HG03108 (cell line): Measurements from ENCODE around the gene IQCK.

Experiments used
- ATAC-seq: cut with Tn5 transposase; IDR thresholded peaks from one replicate; pipeline ENCODE4 v1.9.1; 2021; ENCODE audit warnings: moderate library complexity; ENCODE audit not compliant: unreplicated experiment

Gene IQCK

DNA sequence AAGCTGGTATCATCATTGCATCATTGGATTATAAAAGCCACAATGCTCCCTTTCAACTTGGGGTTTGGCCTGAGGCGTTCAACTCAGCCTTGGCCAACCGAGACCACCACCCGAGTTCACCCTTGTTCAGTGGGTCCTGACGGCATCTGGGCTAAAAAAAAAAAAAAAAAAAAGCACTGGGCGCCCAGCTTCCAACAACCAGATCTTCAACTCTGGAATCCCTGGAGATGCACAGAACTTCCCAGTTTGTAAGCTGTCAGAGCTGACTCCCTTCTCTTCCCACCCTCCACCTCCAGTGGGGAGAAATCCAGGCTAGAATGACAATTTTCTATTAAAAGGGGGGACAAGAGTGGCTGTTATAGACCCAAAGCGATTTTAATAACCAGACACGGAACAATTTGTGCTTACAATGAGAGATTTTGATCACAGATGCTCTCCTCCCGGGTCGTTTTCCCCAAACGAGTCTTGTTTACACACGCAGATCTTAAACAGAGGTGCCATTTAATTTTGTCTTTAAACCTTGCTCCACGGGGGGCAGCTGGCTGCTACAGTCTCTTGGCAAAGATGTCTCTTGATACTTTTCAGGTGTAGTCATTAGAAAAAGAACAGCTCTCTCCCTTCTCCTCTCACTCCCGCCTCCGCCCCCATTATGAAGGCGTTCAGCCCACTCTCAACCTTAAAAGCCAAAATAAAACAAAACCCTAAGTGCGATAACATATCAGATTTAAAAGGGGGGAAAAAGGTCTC, 139.7 kb downstream of the IQCK start:
- ATAC-seq = no peak

DNA sequence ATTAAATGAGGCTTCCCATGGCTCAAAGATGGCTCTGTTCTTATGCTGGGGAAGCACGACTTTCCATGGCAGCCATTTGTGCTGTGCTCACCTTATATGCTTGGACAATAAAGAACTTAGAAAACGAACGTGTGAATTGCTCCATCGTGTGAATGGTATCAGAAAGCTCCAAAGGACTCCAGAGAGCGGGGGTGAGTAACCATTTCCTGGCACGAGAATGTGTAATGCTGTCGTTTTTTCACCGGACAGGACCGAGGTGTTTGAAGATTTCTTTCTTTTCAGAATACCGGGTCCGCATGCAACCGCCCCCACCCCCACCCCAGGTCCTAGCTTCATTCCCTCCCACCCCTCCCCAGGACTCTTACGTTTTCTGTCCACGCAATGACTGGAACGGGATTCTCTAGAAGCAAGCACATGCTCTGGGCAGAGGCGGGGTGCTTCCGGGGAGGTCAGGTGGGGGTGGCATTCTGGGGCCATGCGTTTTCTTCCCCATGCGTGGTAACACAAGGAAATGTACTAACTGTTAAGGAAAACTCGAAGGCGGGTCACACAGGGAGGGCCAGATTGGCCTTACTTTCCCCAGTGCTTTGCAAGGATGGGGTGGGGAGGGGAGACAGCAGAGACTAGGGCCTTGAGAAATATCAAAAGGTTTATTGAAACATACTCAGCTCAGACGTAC, 140.4 kb downstream of the IQCK start:
- no peak for ATAC-seq

DNA sequence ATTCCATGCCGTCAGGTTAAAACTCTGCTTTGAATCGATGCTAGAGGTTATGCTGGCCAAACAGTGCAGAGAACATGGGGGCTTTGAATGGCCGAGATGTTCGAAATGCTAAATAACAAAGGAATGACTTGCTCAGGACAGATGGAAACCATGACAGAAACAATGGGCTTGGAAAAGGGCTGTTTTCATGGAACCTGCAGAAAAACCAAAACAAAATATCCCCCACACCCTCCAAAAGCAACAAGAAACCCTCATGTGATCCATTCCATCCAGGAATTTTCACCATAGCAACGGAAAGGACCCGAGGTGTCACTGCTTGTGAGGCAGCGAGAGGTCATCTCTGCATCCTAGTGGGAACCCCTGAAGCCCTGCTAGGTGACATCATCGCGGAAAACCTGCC, 141.1 kb downstream of the IQCK start:
- no peak for ATAC-seq

DNA sequence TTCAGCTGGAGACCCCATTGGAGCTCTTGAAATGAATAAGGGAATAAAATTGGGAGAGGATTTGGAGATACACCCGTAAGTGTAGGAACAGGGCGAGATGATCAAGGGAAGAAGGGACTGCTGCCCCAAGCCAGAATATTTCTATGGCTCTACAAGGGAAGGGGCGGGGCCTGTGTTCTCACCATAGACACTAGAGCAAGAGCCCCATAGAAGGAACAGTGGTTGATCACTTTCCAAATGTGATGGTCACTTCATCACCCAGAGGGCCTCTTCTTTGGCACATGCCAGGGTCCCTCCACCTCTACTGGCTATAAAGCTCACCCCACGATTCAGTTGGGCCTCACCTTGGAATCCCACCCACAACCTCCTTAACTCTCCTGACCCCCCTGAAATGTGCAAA, 141.5 kb downstream of the IQCK start:
- ATAC-seq = no peak

DNA sequence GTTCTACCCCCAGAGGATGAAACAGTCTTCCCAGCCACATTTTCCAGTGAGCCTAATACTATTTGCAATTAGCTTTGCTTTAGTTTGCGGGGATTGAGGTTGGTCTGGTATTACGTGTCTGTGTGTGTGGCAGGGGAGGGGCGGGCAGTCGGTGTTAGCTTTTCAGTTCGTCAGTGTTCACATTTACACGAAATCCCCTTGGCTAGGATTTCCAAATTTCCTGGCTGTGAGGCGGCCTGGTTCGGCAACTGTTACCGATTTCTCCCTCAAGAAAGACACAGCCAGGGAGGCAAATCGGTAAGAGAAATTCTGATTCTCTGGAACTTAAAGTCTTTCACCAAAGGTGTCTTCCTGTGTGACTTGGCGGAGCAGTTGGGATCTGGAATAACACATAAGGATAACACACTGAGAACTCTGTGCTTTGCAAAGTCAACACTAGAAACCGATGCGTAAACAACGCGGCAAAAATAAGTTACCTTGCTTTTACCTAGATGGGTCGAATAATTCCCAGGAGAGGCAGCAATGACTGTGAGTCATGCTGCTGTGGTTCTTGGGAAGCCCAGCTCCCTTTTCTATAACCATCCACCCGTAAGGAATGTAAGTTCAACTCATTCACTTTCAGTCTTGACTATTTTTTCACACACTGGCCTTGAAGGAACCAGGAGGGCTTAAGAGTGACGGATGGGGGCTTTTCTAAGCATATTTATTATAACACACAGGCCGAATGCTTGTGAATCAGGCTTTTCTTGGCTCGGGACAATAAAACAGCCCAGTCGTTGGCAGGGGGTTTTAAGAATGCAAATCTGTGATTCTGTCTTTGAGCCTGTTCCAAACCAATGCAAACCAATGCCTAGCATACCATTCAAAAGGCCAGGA, 142.3 kb downstream of the IQCK start:
- ATAC-seq = no peak

DNA sequence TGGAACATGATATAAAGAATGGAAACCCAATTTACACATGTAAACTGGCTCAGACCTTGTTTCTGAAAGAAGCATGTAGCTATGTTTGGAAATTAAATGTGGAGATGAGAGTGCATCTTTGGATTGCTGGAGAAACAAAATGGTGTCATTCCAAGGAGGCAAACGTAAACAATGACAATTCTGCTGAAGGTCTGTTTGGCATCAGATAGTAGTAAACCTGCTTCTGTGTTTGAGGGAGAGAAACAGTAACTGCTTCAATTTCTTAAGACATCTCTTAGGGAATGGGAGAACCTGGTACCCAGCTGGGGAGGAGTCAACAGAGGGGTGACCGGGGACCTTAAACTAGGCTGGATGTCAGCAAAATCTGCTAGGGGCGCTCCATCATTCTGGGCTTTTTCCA, 143.1 kb downstream of the IQCK start:
- ATAC-seq = no peak

DNA sequence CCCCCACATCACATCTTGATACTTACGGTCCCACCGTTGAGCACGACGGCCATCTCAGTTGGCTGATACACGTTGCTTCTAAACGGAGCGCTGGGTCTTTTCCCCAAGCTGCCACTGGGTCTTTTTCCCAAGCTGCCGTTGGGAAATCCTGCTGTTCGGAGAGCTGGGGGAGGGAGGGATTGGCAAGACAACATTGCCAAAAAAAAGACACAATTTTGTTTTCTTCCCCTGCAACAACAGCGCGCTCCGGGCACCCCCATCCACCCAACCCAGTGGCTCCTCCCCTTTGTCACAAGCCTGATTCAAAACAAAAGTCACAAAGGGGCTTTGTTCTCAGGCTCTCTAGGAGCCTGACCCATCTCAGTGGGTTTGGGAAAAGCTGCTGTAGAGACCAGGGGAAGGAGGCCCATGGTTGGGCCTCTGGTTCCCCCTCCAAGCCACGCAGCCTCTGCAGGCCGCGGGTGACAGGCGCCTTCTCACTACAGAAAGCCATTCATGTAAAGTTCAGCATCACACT, 143.8 kb downstream of the IQCK start:
- ATAC-seq = no peak

DNA sequence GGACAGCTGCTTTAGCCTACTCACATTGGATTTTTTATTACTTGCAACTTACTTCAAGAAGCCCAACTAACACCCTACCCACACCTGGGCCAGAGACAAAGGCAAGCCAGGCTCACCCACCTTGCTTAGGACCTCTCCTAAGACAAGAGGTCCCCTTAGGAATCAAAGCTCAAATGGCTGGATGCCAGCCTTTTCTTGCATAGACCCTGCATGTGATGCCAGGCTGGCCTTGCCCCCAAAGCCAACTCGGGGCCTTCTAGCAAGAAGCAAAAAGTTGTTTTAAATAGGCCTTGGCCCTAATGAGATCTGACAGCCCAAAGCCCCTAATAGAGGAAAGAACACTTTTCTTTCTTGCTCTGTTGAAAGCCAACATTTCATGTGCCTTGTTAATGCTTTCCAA, 145.9 kb downstream of the IQCK start:
- no peak for ATAC-seq

DNA sequence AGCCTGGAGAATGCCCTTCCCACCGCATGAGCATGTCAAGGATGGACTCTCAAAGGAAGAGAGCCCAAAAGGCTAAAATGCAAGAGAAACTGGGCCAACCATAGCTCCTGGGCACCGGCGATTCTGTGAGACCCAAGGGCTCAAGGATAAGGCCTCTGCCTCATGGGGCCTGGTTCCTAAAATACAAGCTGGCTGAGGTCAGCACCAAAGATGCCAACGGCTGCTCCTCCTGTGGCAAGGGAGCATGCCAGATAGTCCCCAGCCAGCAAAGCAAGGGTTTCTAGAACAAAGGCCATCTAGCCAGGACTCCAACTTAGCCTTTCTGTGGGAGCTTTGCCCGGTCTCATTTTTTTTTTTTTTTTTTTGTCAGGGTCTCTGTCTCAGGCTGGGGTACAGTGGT, 146.5 kb downstream of the IQCK start:
- ATAC-seq = no peak

DNA sequence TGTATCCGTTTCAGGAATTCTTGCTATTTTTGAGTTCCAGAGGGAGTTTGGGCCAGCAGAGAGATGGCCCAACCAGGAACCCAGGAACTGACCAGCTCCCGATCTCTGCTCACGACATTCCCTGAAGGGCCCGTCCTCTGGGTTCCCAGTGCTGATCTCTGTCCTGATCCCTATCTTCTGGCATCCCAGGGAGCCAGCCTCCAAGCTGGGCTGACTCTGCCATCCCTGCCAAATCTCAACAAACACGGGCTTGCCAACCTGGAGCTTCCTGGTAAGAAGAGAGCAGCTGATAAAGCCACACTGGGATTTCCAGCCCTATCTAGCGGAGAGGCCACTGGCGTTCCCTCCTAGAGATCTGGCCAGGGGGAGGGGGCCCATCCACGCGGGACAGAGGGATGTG, 150.3 kb downstream of the IQCK start:
- ATAC-seq = no peak

DNA sequence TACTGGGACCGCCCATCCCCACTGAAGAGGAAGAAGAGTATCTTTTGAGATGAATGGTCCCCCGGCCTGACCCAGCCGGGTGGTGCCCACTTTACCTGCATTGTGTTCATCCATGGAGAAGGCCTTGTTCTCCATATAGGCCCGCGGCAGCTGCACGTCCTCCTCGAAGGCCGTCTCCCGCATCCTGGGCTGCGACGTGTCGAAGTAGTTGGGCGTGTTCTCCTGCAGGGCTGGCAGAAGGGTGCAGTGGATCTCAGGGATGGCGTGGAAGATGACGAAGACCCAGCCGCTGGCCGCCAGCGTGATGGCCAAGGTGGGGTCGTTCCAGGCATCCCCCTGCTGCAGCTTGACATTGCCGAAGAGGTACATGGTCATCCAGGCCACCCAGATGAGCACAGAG, 153.7 kb downstream of the IQCK start:
- ATAC-seq = no peak

DNA sequence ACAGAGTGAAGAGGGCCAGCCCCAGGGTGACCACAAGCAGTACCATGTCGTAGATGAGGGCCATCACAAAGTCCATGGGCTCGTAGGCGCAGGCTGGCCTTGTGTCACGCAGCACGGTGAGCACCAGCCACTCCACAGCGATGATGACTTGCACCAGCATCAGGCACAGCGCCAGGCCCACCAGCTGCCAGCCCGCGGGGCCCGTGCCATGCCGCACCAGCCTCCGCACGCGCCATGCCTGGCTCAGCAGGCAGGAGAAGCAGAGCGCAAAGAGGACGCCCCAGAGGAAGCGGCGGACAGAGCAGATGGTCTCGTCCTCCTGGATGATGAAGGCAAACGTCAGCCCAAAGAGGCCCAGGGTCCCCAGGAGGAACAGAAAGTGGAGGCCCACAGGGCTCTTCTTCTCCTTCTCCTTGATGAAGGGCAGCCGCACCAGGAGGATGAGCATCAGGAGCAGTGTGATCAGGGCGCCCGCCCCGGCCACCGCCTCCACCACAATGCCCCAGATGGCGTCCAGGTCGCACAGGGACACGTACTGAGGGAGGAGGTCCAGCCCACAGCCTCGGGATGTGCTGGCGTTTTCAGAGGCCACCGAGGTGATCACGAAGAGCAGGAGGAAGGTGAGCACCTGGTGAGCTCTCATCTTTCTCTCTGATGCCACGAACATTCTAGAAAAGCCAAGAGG, 154.2 kb downstream of the IQCK start:
- no peak for ATAC-seq

DNA sequence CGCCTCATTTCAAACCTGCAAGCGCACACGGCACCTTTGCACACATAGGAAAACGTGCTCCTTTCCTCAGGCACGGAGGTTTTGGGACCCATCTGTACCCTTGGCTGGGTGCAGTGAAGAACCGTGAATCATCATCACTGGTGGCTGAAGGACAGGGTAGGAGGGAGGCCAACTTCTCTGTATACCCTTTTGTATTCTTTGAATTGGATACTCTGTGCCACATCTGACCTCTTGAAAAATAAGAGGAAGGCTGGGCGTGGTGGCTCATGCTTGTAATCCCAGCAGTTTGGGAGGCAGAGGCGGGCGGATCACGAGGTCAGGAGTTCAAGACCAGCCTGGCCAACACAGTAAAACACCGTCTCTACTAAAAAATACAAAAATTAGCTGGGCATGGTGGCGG, 154.9 kb downstream of the IQCK start:
- no peak for ATAC-seq

DNA sequence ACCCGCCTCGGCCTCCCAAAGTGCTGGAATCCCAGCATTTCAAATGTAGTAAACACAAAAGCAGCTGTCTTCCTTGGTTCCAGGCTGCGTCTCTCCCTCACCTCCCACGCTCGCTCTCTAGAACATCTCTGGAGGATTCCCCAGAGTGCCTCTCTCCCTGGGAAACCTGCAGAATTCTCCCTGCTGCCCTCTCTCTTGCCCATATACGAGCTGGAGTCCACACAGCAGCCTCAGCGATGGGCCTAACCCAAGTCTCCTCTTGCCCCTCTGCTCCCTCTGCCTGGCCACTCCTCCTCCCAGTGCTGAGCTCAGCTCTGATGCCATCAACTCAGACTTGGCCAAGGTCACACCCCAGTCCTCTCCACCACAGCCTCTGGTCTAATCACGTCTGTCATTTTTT, 156.0 kb downstream of the IQCK start:
- no peak for ATAC-seq

DNA sequence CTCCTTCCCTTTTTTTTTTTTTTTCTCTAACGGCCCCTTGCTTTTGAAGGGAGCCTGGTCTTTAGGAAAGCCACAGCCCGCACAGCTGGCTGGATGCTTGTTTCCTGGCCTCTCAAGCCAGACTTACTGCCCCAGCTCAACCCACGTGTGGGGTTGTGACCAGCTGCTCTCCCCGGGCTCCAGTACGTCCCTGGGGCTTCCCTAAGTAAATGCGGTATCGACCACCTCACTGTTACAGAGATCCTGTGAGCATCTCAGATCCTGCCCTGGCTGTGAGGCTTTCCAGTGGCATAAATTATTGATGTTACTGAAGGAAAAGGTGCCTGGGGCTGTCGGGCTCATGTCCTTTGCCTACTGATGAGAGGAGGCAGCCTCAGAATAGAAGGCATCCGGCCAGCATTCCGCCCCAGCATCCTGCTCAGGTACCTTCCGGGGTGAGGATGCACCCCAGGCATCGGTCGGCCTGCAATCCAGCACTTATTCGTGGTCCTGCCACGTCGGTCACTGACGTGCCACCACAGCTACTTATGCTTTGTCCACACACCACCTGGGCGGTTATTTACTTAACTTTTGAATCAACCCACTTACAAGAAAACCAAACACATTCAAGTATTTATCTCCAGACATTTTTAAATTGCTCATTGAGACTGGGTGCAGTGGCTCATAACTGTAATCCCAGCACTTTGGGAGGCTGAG, 156.9 kb downstream of the IQCK start:
- no peak for ATAC-seq

DNA sequence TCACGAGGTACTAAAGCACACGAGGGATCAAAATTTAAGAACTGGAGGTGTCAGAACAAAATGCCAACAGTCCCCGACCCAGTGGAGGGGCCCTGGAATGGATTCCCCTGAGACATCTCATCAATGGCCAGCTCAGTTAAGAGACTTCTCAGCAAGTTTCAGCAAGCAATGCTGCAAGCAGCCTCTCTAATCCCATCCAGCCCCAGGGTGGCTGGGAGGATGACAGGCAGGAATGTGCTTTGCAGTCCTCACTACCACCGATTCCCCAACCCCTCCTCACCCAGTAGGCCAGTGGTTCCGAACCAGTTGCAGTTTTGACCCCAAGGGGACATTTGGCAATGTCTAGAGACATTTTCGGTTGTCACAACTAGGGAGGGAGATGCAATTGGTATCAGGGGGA, 157.8 kb downstream of the IQCK start:
- ATAC-seq = no peak

DNA sequence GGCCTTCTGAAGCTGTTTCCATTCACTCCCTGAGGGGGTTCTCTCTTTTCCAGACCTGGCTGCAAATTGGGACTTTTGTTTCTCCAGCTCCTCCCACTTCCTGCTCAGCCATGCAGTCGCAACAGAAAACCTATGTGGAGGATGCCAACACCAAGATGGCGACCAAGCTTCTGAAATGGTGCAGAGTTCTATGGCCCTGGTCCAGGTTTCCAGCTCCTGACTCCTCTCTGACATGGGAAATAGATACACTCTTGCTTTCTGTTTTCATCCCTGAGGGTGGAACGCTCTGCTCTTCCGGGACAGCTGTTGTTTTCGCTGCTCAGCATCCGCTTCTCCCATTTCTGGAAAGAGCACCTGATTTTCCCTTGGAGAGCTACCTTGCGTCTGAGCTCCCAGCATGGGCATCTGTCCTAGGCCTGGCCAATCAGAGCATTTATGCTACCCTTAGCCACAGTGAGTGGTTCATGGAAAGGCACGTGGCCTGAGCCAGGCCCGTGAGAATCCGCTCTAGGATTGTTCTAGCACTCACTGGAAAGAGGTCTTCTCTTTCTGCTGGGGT, 158.5 kb downstream of the IQCK start:
- ATAC-seq = no peak

DNA sequence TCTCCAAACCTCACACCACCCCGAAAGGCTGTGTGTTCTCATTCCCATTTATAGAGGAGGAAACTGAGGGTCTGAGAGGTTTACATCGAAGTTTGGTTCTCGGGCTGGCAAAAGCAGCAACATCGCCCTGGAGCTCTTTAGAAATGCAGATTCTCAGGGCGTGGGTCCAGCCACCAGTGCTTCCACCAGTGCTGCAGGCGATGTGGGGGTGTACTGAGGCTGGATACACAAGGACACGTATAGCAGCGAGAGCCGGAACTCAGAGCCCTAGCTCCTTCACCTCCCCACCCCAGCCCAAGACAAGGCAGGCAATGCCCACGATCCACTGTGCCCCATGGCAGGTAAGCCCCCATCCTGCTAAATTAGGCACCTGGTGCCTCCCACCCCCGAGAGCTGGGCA, 160.7 kb downstream of the IQCK start:
- no peak for ATAC-seq

DNA sequence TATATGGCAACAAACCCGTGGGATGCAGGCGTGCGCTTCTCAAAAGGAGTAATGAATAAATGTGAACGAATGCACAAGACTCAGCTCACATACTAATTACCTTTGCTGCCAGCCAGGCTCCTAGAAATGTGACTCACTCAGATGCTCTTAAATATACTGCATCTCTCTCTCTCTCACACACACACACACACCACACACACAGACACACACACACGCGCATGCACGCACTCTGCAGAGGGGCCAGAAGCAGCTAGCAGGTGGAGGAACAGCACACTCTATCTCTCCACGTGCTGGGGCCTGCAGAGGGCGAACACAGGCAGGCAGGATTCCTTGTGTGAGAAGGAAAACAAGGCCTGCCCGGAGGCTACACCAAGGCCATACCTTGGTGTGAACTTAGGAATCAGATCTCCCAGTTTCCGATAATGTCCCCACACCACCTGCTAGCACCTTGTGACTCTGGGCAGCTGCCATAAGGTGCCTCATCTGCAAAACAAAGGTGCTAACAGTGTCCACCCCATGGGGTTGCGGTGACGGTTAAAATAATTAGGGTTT, 161.2 kb downstream of the IQCK start:
- no peak for ATAC-seq

DNA sequence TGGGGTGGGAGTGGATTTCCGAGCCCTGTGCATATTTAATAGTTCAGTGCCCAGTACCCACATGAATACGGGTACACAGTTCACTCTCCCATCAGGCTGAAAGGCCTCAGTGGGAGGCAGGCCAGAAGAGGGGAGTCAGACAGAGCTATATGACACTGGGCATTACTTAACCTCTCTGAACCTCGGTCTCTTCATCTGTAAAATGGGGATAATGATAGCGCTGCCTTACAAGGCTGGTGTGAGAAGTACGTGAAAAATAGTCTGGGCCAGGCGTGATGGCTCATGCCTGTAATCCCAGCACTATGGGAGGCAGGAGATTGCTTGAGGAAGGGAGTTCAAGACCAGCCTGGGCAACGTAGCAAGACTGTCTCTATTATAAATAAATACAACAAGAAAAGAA, 163.0 kb downstream of the IQCK start:
- ATAC-seq = no peak
